ENCODE data around the gene TRIM2. TPM values are rescaled to one million over a fixed set of nuclear protein-coding genes. Genes with fewer than 3 reads are reported as not detected.

Gene TRIM2
- total RNA-seq, 4 donors from 2014 or later: 10.9 to 45.4 (median 29.2) TPM

DNA sequence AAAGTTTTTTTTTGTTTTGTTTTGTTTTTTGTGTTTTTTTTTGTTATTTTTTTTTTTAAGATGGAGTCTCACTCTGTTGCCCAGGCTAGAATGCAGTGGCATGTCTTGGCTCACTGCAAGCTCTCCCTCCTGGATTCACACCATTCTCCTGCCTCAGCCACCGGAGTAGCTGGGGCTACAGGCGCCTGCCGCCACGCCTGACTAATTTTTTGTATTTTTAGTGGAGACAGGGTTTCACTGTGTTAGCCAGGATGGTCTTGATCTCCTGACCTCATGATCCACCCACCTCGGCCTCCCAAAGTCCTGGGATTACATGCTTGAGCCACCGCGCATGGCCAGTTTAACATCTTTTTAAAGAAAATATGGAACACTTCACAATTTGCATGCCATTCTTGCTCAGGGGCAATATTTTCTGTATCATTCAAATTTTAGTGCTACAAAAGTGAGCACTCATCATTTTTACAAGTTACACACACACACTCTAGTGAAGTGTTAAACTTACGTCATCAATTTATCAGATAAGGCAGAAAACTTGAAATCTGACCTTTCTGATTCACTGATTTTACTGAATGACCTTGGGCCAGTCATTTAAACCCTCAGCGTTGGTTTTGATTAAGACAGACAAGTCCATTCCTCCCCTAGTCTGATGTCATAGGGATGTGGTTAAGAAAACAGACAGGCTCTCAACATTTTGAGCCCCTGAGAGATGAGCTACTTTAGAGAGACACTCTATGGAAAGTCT lies 61.2 kb downstream of the TRIM2 start:
- DNase-seq (ENCODE audit: low spot score in 2 of 2): no peak
- intact Hi-C loops (cut with DNase I; ENCODE audit: low total_unique reads): no loop called here
- H3K4me3 ChIP-seq (ENCODE audit: low read depth, poor library complexity, severe bottlenecking): no peak overlapping the region
- 89 to 90% methylated on average over 9 of the region's 9 CpGs for WGBS, 2 donors
- TF ChIP-seq, protein P1, sequence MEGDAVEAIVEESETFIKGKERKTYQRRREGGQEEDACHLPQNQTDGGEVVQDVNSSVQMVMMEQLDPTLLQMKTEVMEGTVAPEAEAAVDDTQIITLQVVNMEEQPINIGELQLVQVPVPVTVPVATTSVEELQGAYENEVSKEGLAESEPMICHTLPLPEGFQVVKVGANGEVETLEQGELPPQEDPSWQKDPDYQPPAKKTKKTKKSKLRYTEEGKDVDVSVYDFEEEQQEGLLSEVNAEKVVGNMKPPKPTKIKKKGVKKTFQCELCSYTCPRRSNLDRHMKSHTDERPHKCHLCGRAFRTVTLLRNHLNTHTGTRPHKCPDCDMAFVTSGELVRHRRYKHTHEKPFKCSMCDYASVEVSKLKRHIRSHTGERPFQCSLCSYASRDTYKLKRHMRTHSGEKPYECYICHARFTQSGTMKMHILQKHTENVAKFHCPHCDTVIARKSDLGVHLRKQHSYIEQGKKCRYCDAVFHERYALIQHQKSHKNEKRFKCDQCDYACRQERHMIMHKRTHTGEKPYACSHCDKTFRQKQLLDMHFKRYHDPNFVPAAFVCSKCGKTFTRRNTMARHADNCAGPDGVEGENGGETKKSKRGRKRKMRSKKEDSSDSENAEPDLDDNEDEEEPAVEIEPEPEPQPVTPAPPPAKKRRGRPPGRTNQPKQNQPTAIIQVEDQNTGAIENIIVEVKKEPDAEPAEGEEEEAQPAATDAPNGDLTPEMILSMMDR (IDR thresholded peaks at IDR 0.05): no peak
- no peak for TF ChIP-seq POLR2A (IDR thresholded peaks at IDR 0.05)

DNA sequence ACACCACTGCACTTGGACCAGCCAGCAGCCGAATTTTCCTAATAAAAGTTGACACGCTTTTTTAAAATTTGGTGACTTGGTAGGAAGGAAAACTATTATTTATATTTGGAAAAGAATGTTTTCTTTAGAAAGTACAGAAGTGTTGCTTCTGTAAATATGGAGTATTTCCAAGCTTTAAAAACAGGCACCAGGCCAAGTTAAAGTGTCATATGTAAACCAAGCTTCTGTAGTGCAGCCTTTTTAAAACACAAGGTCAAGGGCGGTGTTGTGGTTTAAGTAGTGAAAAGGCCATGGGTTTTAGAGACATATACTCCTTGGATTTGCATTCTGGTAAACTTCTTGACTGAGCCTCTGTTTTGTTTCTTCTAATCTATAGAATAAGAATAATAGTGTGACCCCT lies 62.7 kb downstream of the TRIM2 start:
- no peak for TF ChIP-seq POLR2A (IDR thresholded peaks at IDR 0.05)
- TF ChIP-seq, protein P1 (IDR thresholded peaks at IDR 0.05): no peak
- intact Hi-C loops (cut with DNase I; ENCODE audit: low total_unique reads): no loop called here
- DNase-seq (ENCODE audit: low spot score in 2 of 2): no peak
- 79 to 84% methylated on average over 3 of the region's 3 CpGs for WGBS, 2 donors
- no peak overlapping the region for H3K4me3 ChIP-seq (ENCODE audit: low read depth, poor library complexity, severe bottlenecking)

DNA sequence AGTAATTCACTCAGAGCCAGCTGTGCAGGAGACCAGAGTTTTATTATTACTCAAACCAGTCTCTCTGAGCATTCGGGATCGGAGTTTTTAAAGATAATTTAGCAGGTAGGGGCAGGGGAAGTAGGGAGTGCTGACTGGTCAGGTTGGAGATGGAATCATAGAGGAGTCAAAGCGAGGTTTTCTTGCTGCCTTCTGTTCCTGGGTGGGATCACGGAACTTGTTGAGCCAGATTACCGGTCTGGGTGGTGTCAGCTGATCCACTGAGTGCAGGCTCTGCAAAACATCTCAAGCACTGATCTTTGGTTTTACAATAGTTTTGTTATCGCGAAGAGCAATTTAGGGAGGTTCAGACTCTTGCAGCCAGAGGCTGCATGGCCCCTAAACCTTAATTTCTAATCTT lies 63.6 kb downstream of the TRIM2 start:
- 60 to 69% methylated on average over 7 of the region's 7 CpGs for WGBS, 2 donors
- DNase-seq (ENCODE audit: low spot score in 2 of 2): no peak
- intact Hi-C loops (cut with DNase I; ENCODE audit: low total_unique reads): no loop called here
- TF ChIP-seq POLR2A (IDR thresholded peaks at IDR 0.05): no peak
- TF ChIP-seq, protein P1 (IDR thresholded peaks at IDR 0.05): no peak
- H3K4me3 ChIP-seq (ENCODE audit: low read depth, poor library complexity, severe bottlenecking): no peak overlapping the region

DNA sequence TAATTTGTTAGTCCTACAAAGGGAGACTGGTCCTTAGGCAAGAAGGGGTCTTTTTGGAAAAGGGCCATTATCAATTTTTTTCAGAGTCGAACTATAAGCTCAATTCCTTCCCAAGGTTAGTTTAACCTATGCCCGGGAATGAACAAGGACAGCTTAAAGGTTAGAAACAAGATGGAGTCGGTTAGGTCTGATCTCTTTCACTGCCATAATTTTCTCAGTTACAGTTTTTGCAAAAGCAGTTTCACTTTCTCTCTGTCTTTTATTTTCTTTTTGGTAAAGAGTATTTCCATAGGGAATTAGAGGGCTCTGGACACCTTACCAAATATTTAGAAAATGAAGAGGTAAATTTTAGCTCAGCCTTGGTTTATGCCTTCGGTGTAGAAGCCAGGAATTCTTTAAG lies 64.1 kb downstream of the TRIM2 start:
- intact Hi-C loops (cut with DNase I; ENCODE audit: low total_unique reads): no loop called here
- H3K4me3 ChIP-seq (ENCODE audit: low read depth, poor library complexity, severe bottlenecking): no peak overlapping the region
- DNase-seq (ENCODE audit: low spot score in 2 of 2): no peak
- TF ChIP-seq, protein P1 (IDR thresholded peaks at IDR 0.05): no peak
- no peak for TF ChIP-seq POLR2A (IDR thresholded peaks at IDR 0.05)
- 73 to 86% methylated on average over 4 of the region's 4 CpGs for WGBS, 2 donors

DNA sequence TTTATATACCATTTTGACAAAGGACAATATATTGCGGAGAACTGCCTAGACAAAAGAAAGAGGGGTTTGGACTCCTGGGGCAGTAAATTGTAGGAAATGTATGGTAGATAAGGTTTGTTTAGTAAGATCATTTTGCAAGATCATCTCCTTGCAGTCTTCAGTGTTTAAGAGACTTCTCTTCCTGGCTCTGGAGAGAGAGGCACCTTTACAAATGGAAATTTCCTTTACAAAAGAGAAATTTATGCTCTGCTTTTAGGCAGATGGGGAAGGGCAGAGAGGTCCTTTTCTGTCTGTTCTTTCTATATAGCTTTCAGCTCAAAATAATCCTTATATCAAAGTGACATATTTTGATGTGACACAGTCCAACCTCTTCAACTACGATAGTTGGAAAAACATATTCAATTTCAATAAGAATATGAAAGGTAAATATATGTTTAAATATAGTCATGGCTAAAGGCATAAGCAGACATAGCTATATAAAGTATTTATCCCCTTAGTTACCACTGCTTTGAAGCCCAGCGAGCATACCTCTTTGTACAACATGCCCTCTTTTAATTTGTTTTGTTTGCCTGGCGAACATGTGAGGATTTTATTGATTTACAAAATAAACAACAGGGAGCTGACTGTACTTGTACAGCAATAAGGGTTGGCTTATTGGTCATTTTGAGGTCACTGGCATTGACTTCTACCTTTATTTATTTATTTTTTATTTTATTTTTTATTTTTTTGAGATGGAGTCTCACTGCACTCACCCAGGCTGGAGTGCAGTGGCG lies 65.2 kb downstream of the TRIM2 start:
- H3K4me3 ChIP-seq (ENCODE audit: low read depth, poor library complexity, severe bottlenecking): no peak overlapping the region
- TF ChIP-seq POLR2A (IDR thresholded peaks at IDR 0.05): no peak
- TF ChIP-seq, protein P1 (IDR thresholded peaks at IDR 0.05): no peak
- WGBS, 2 donors: 86 to 94% methylated on average over 5 of the region's 5 CpGs
- no peak for DNase-seq (ENCODE audit: low spot score in 2 of 2)
- intact Hi-C loops (cut with DNase I; ENCODE audit: low total_unique reads): no loop called here

All from lower leg skin (tissue), 4 donors.